BE2C (cell line): ENCODE results near the gene ECE2.

Experiments
- DNase-seq: peaks from one replicate; pipeline ENCODE4 v3.0.0-alpha.2; 2020
- H3K27me3 ChIP-seq: fragments of 250-450 bp; sonication (Bioruptor Pico); 2 replicates; pipeline ENCODE4 v1.5.1; 2020; ENCODE audit warnings: mild to moderate bottlenecking
- H3K36me3 ChIP-seq: fragments of 250-450 bp; sonication (Bioruptor Pico); 2 replicates; pipeline ENCODE4 v1.5.1; 2020; ENCODE audit warnings: mild to moderate bottlenecking
- H3K4me1 ChIP-seq: fragments of 250-450 bp; sonication (Bioruptor Pico); 2 replicates; pipeline ENCODE4 v1.5.1; 2020
- H3K4me3 ChIP-seq: 2 replicates; pipeline ENCODE4 v1.5.1; 2011; ENCODE audit warnings: low read depth, low read length
- H3K9me3 ChIP-seq: fragments of 250-450 bp; sonication (Bioruptor Pico); 2 replicates; pipeline ENCODE4 v1.5.1; 2020
- CTCF ChIP-seq: IDR thresholded peaks from 2 replicates; pipeline ENCODE4 v1.5.1; 2012; ENCODE audit warnings: mild to moderate bottlenecking, low read depth, low read length

The ECE2 gene

DNA sequence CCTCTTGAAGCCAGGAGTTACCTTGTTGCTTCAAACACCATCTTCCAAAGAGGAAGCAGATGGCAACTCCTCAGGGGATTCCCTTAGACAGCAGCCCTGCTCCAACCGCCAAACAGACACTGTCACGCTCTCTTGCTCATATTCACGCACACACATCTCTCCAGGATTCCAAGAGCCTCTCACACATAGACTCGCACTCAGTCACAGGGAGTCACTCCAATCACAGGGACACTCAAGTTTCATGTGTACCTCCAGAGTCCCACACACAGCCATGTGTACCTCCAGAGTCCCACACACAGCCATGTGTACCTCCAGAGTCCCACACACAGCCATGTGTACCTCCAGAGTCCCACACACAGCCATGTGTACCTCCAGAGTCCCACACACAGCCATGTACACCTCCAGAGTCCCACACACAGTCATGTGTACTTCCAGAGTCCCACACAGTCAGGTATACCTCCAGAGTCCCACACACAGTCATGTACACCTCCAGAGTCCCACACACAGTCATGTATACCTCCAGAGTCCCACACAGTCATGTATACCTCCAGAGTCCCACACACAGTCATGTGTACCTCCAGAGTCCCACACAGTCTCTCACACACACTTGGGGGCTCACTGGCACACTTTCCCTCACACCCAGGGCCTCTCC lies 40.3 kb upstream of the ECE2 start:
- no peak for TF ChIP-seq CTCF
- Histone ChIP-seq H3K4me3 (no peak overlapping the region), H3K27me3 (peaks cover 14% of the 10 kb centered on the region), H3K9me3 (no peaks in the 10 kb centered on the region), H3K36me3 (no peaks in the 10 kb centered on the region), H3K4me1 (peaks cover 11% of the 10 kb centered on the region)
- peak; percentile 56 for DNase-seq

DNA sequence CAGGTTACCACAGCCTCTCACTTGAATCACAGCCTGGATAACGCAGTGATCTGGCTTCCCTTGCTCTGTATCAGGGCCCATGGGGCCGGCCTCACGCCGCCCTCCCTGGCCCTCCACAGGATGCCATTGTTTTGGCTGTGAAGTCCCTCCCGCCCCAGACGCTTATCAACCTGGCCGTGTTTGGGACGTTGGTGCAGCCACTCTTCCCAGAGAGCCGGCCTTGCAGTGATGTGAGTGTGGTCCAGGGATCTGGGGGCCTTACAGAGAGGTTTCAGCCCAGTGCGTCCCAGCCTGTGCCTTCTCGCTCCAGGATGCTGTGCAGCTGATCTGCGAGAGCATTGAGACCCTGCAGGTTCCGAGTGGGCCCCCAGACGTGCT lies 39.8 kb upstream of the ECE2 start:
- Histone ChIP-seq H3K4me3 (no peak overlapping the region), H3K36me3 (no peaks in the 10 kb centered on the region), H3K27me3 (peaks cover 9% of the 10 kb centered on the region), H3K9me3 (no peaks in the 10 kb centered on the region), H3K4me1 (peaks cover 11% of the 10 kb centered on the region)
- no peak for TF ChIP-seq CTCF
- DNase-seq = no peak

- DNase-seq = no peak
- H3K9me3 ChIP-seq = no peaks in the 10 kb centered on the region
- peaks cover 14% of the 10 kb centered on the region for H3K4me1 ChIP-seq
- no peaks in the 10 kb centered on the region for H3K36me3 ChIP-seq
- H3K4me3 ChIP-seq = no peak overlapping the region
- no peak for TF ChIP-seq CTCF
- H3K27me3 ChIP-seq = peaks cover 3% of the 10 kb centered on the region; the same call in 1 of the 2 replicates
Measured at GRCh38 chr3:184236636-184237035, 39.2 kb upstream of the ECE2 start.

DNA sequence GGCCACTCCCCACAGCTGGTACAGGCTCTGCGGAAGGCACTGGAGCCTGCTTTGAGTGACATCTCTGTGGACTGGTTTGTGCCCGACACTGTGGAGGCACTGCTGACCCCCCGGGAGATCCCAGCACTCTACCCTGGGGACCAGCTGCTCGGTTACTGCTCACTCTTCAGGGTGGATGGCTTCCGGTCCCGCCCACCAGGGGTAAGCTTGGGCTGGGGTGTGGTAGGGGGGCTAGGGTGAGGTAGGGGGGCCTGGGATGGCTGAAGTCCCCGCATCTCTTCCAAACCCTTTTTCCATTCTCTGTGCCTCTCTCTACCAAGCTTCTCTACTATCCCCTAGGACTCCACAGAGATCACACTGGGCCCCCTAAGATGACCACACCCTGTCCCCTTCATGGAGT lies 38.6 kb upstream of the ECE2 start:
- Histone ChIP-seq H3K4me1 (peaks cover 14% of the 10 kb centered on the region), H3K27me3 (no peaks in the 10 kb centered on the region), H3K9me3 (no peaks in the 10 kb centered on the region), H3K36me3 (peaks cover 5% of the 10 kb centered on the region), H3K4me3 (no peak overlapping the region)
- no peak for TF ChIP-seq CTCF
- DNase-seq = no peak

DNA sequence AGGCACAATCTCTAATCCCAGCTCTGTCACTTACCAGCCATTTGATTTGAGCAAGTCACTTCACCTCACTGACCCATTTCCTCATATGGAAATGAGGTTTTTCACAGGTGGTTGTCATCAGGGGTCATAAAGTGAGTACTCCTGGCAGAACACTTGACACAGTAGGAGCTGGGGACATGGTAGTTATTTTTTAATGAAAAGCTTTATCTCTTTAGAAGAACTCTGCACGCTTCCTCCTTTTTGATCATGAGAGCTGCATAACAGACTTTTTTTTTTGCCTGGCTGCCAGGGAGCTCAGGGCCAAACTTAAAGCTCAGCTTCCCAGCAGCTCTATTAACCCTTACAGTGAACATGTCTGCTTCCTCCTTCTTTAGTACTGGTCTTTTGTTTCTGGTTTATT lies 38.0 kb upstream of the ECE2 start:
- H3K9me3 ChIP-seq = no peaks in the 10 kb centered on the region
- H3K4me3 ChIP-seq = no peak overlapping the region
- H3K27me3 ChIP-seq = no peaks in the 10 kb centered on the region
- H3K36me3 ChIP-seq = peaks cover 11% of the 10 kb centered on the region
- DNase-seq = no peak
- no peak for TF ChIP-seq CTCF
- H3K4me1 ChIP-seq = peaks cover 14% of the 10 kb centered on the region

- Histone ChIP-seq H3K4me1 (peaks cover 14% of the 10 kb centered on the region), H3K27me3 (no peaks in the 10 kb centered on the region), H3K4me3 (no peak overlapping the region), H3K36me3 (peaks cover 16% of the 10 kb centered on the region), H3K9me3 (no peaks in the 10 kb centered on the region)
- TF ChIP-seq CTCF = no peak
- DNase-seq = no peak
Measured at GRCh38 chr3:184238246-184238818, 37.5 kb upstream of the ECE2 start.
